Upper lobe of left lung (tissue), 4 donors: ENCODE data around the gene GRK2.

Experiments used
- EP300 ChIP-seq, 4 donors: sonication (generic); formaldehyde crosslinking; IDR thresholded peaks; one replicate each; pipeline ENCODE4 v1.5.1; 2017; ENCODE audit warnings: antibody characterized with exemption in 4 of 4, control low read depth in 2 of 4
- POLR2A ChIP-seq, 4 donors: fragments of 450-650 bp; IDR thresholded peaks; one replicate each; pipeline ENCODE4 v1.5.1; 2016 to 2017; ENCODE audit warnings: antibody characterized with exemption in 4 of 4, mild to moderate bottlenecking in 2 of 4
- POLR2AphosphoS5 ChIP-seq, 2 donors: sonication (generic); formaldehyde crosslinking; IDR thresholded peaks; one replicate each; pipeline ENCODE4 v1.5.1; 2017; ENCODE audit warnings: antibody characterized with exemption in 2 of 2
- TF ChIP-seq, protein P1 (sequence below), 6 experiments: fragments of 450-650 bp in 4 of 6; fragments of 200-600 bp in 2 of 6; sonication (generic) in 2 of 6; IDR thresholded peaks; one replicate each; pipeline ENCODE4 v1.5.1; 2016 to 2019; ENCODE audit warnings: antibody characterized with exemption in 6 of 6

GRCh38 chr11:67256477-67257135 is 9.7 kb upstream of the GRK2 start:
- TF ChIP-seq EP300 (IDR thresholded peaks at IDR 0.05), result no peak
- TF ChIP-seq POLR2AphosphoS5 (IDR thresholded peaks at IDR 0.05), result no peak
- TF ChIP-seq, protein P1, sequence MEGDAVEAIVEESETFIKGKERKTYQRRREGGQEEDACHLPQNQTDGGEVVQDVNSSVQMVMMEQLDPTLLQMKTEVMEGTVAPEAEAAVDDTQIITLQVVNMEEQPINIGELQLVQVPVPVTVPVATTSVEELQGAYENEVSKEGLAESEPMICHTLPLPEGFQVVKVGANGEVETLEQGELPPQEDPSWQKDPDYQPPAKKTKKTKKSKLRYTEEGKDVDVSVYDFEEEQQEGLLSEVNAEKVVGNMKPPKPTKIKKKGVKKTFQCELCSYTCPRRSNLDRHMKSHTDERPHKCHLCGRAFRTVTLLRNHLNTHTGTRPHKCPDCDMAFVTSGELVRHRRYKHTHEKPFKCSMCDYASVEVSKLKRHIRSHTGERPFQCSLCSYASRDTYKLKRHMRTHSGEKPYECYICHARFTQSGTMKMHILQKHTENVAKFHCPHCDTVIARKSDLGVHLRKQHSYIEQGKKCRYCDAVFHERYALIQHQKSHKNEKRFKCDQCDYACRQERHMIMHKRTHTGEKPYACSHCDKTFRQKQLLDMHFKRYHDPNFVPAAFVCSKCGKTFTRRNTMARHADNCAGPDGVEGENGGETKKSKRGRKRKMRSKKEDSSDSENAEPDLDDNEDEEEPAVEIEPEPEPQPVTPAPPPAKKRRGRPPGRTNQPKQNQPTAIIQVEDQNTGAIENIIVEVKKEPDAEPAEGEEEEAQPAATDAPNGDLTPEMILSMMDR (IDR thresholded peaks at IDR 0.05), result no peak
- TF ChIP-seq POLR2A (IDR thresholded peaks at IDR 0.05), result no peak
